Neural cell (in vitro differentiated cells): ENCODE data around the gene GAA. TPM values are rescaled to one million over a fixed set of nuclear protein-coding genes. Genes with fewer than 3 reads are reported as not detected.

Experiments
- H2AFZ ChIP-seq: fragments of 200-600, 300-800 bp; sonication (generic), shearing (Covaris generic); 2 replicates; pipeline ENCODE4 v1.6.0; 2014; ENCODE audit warnings: low read depth, mild to moderate bottlenecking, antibody characterized with exemption, low read length, moderate library complexity
- H3F3A ChIP-seq: fragments of 200-600 bp; shearing (Covaris generic); 2 replicates; pipeline ENCODE4 v1.6.1; 2016; ENCODE audit warnings: mild to moderate bottlenecking, moderate library complexity, mixed read lengths, antibody characterized with exemption, low read length; ENCODE audit not compliant: insufficient read depth, poor library complexity, severe bottlenecking
- H3K27ac ChIP-seq: fragments of 200-600, 300-800 bp; sonication (generic), shearing (Covaris generic); 2 replicates; pipeline ENCODE4 v1.5.1; 2014; ENCODE audit warnings: mild to moderate bottlenecking, low read length, moderate library complexity
- H3K27me3 ChIP-seq: fragments of 300-800, 200-600 bp; sonication (generic), shearing (Covaris generic); 2 replicates; pipeline ENCODE4 v1.6.0; 2014; ENCODE audit warnings: mild to moderate bottlenecking, low read depth, low read length, moderate library complexity; ENCODE audit not compliant: insufficient read depth
- H3K36me3 ChIP-seq: fragments of 300-800, 200-600 bp; sonication (generic), shearing (Covaris generic); 2 replicates; pipeline ENCODE4 v1.5.1; 2014; ENCODE audit warnings: mild to moderate bottlenecking, antibody characterized with exemption, low read length, moderate library complexity; ENCODE audit not compliant: insufficient read depth
- H3K4me2 ChIP-seq: fragments of 300-800, 200-600 bp; sonication (generic), shearing (Covaris generic); 2 replicates; pipeline ENCODE4 v1.6.0; 2014; ENCODE audit warnings: mild to moderate bottlenecking, low read length
- H3K4me3 ChIP-seq: fragments of 300-800, 200-600 bp; sonication (generic), shearing (Covaris generic); 2 replicates; pipeline ENCODE4 v1.5.1; 2014; ENCODE audit warnings: mild to moderate bottlenecking, low read length, moderate library complexity
- H3K79me2 ChIP-seq: fragments of 200-600 bp; shearing (Covaris generic); replicated peaks from 2 replicates; pipeline ENCODE4 v1.6.0; 2014; ENCODE audit warnings: mild to moderate bottlenecking, low read length, moderate library complexity; ENCODE audit not compliant: insufficient read depth
- H3K9ac ChIP-seq: fragments of 300-800, 200-600 bp; sonication (generic), shearing (Covaris generic); 2 replicates; pipeline ENCODE4 v1.6.1; 2016; ENCODE audit warnings: mild to moderate bottlenecking, low read length, mixed read lengths
- H3K9me2 ChIP-seq: fragments of 200-600 bp; shearing (Covaris generic); 2 replicates; pipeline ENCODE4 v1.6.1; 2016; ENCODE audit warnings: mild to moderate bottlenecking, low read length, mixed read lengths; ENCODE audit not compliant: insufficient read depth
- H3K9me3 ChIP-seq: fragments of 200-600, 300-800 bp; sonication (generic), shearing (Covaris generic); 2 replicates; pipeline ENCODE4 v1.6.1; 2016; ENCODE audit warnings: mild to moderate bottlenecking, mixed run types, low read length, moderate library complexity, mixed read lengths
- H4K20me1 ChIP-seq: fragments of 200-600 bp; shearing (Covaris generic); 2 replicates; pipeline ENCODE4 v1.6.1; 2016; ENCODE audit warnings: mild to moderate bottlenecking, mixed run types; ENCODE audit not compliant: insufficient read depth
- CTCF ChIP-seq: fragments of 450-650 bp; IDR thresholded peaks from 2 replicates; pipeline ENCODE4 v1.5.1; 2014; ENCODE audit warnings: antibody characterized with exemption, mild to moderate bottlenecking, moderate library complexity; ENCODE audit not compliant: poor library complexity, severe bottlenecking
- EP300 ChIP-seq: fragments of 450-650 bp; conservative IDR thresholded peaks from 2 replicates; pipeline ENCODE4 v1.6.1; 2014; ENCODE audit warnings: antibody characterized with exemption, mild to moderate bottlenecking, moderate library complexity; ENCODE audit not compliant: poor library complexity, severe bottlenecking
- EZH2 ChIP-seq: fragments of 200-600, 300-800 bp; shearing (Covaris generic), sonication (generic); IDR thresholded peaks from 2 replicates; pipeline ENCODE4 v1.6.1; 2014; ENCODE audit warnings: antibody characterized with exemption, low read length, borderline replicate concordance, mild to moderate bottlenecking; ENCODE audit not compliant: insufficient read depth, poor library complexity, severe bottlenecking
- MXI1 ChIP-seq: fragments of 450-650 bp; conservative IDR thresholded peaks from 2 replicates; pipeline ENCODE4 v1.6.1; 2014; ENCODE audit warnings: antibody characterized with exemption, mild to moderate bottlenecking; ENCODE audit not compliant: poor library complexity, severe bottlenecking
- POLR2AphosphoS5 ChIP-seq: IDR thresholded peaks from 2 replicates; pipeline ENCODE4 v1.6.1; 2012
- RAD21 ChIP-seq: fragments of 450-650 bp; conservative IDR thresholded peaks from 2 replicates; pipeline ENCODE4 v1.6.1; 2014; ENCODE audit warnings: antibody characterized with exemption, mild to moderate bottlenecking, moderate library complexity
- REST ChIP-seq: IDR thresholded peaks from 2 replicates; pipeline ENCODE4 v1.6.1; 2012; ENCODE audit warnings: borderline replicate concordance
- SMC3 ChIP-seq: fragments of 450-650 bp; conservative IDR thresholded peaks from 2 replicates; pipeline ENCODE4 v1.6.1; 2014; ENCODE audit warnings: antibody characterized with exemption, mild to moderate bottlenecking, moderate library complexity; ENCODE audit not compliant: poor library complexity
- TAF1 ChIP-seq: IDR thresholded peaks from 2 replicates; pipeline ENCODE4 v1.6.1; 2012; ENCODE audit warnings: low read depth
- polyA plus RNA-seq: library from polyadenylated mRNA; depleted of rRNA; stranded (reverse); fragments of >200 nt; gene quantifications from 2 replicates; pipeline ENCODE4 v1.2.3, GENCODE V29; 2014

GAA gene
- polyA plus RNA-seq, 1 donor from 2014 or later = 58.9 TPM

GRCh38 chr17:80095038-80095843 is 6.1 kb upstream of the GAA start:
- H3K4me2 ChIP-seq = no peak overlapping the region

More at GRCh38 chr17:80095038-80095843, 6.1 kb upstream of the GAA start:
- Histone ChIP-seq H3K9ac (no peak overlapping the region), H3K27ac (no peak overlapping the region), H4K20me1 (no peaks in the 10 kb centered on the region), H3K9me2 (no peaks in the 10 kb centered on the region), H2AFZ (no peak overlapping the region), H3K9me3 (no peaks in the 10 kb centered on the region), H3K4me3 (no peak overlapping the region), H3K27me3 (no peaks in the 10 kb centered on the region), H3K36me3 (no peaks in the 10 kb centered on the region), H3K79me2 (no peaks in the 10 kb centered on the region), H3F3A (no peaks in the 10 kb centered on the region)
- TF ChIP-seq REST (no peak), MXI1 (no peak), EP300 (no peak), SMC3 (no peak), CTCF (no peak), EZH2 (no peak), TAF1 (no peak), RAD21 (no peak), POLR2AphosphoS5 (no peak)
